ENCODE results near the gene SORBS2.

DNA sequence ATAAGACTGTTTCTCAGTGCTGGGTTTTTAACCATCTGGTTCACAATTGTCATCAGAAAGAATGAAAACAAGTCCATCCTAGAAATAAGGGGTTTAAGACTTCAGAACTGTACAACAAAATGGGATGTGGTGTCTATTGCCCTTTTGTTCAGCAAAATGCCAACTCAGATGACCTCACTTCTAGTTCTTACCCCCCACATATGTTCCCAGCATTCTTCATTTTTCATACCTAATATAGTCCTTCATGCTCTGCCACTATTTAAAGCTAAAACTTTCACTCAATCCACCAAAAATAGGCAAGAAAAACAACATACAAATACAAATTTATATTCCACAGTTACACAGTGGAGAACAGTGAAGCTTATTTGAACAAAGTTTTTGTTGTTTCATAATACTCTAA, 111.4 kb downstream of the SORBS2 start:
- TF ChIP-seq, protein P1, sequence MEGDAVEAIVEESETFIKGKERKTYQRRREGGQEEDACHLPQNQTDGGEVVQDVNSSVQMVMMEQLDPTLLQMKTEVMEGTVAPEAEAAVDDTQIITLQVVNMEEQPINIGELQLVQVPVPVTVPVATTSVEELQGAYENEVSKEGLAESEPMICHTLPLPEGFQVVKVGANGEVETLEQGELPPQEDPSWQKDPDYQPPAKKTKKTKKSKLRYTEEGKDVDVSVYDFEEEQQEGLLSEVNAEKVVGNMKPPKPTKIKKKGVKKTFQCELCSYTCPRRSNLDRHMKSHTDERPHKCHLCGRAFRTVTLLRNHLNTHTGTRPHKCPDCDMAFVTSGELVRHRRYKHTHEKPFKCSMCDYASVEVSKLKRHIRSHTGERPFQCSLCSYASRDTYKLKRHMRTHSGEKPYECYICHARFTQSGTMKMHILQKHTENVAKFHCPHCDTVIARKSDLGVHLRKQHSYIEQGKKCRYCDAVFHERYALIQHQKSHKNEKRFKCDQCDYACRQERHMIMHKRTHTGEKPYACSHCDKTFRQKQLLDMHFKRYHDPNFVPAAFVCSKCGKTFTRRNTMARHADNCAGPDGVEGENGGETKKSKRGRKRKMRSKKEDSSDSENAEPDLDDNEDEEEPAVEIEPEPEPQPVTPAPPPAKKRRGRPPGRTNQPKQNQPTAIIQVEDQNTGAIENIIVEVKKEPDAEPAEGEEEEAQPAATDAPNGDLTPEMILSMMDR (IDR thresholded peaks at IDR 0.05): no peak
- no peak for TF ChIP-seq POLR2A (IDR thresholded peaks at IDR 0.05)

Measured in testis (tissue), 2 donors.